Adrenal gland (tissue), 12 donors: ENCODE data around the gene DEAF1. TPM values are rescaled to one million over a fixed set of nuclear protein-coding genes. Genes with fewer than 3 reads are reported as not detected.

Experiments used
- DNase-seq, 7 donors: peaks; one replicate each; pipeline ENCODE4 v3.0.0-alpha.2; 2019 to 2020
- H3K27ac ChIP-seq, 5 donors: fragments of 200-600 bp; sonication (generic) in 4 of 5; 1 replicate in 3 of 5; 2 replicates in 2 of 5; pipeline versions ENCODE4 v1.5.1 to v1.8.0; 2016 to 2020; ENCODE audit warnings: mild to moderate bottlenecking in 1 of 5
- H3K27me3 ChIP-seq: fragments of 200-600 bp; 2 replicates; pipeline ENCODE4 v1.8.0; 2021
- H3K36me3 ChIP-seq, 2 donors: fragments of 200-600 bp; replicated peaks in 1 of 2; 1 replicate in 1 of 2; 2 replicates in 1 of 2; pipeline versions ENCODE4 v1.5.1 to v1.8.0; 2018 to 2022
- H3K4me1 ChIP-seq, 2 donors: fragments of 200-600 bp; replicated peaks in 1 of 2; 1 replicate in 1 of 2; 2 replicates in 1 of 2; pipeline versions ENCODE4 v1.5.1 to v1.8.0; 2018 to 2021
- H3K4me3 ChIP-seq, 4 donors: fragments of 200-600 bp; sonication (generic) in 3 of 4; one replicate each; pipeline ENCODE4 v1.5.1; 2016 to 2018
- H3K9me3 ChIP-seq, 3 donors: fragments of 200-600 bp; sonication (generic) in 1 of 3; replicated peaks in 1 of 3; 1 replicate in 2 of 3; 2 replicates in 1 of 3; pipeline versions ENCODE4 v1.5.1 to v1.8.0; 2016 to 2021
- CTCF ChIP-seq, 6 experiments: fragments of 450-650 bp in 4 of 6; fragments of 200-600 bp in 2 of 6; sonication (generic) in 1 of 6; IDR thresholded peaks; 1 replicate in 5 of 6; 2 replicates in 1 of 6; pipeline versions ENCODE4 v1.5.1 to v1.8.0; 2016 to 2021; ENCODE audit warnings: antibody characterized with exemption in 6 of 6, mild to moderate bottlenecking in 2 of 6, moderate library complexity in 1 of 6
- POLR2A ChIP-seq, 2 donors: fragments of 450-650 bp; IDR thresholded peaks; one replicate each; pipeline ENCODE4 v1.6.1; 2017; ENCODE audit warnings: antibody characterized with exemption in 2 of 2, mild to moderate bottlenecking in 2 of 2, moderate library complexity in 1 of 2
- WGBS, 4 donors: extraction: QIAGEN DNeasy Blood & Tissue Kit in 2 of 4; methylation state at CpG; one replicate each; pipeline versions ENCODE4 v1.1.5 to v1.1.7; 2013 to 2017; 5-methylcytosine and 5-hydroxymethylcytosine counted together
- intact Hi-C, 2 donors: fragments of 100-400 bp; cut with DNase I; formaldehyde crosslinking; loops; one replicate each; pipeline versions ENCODE4 v1.14.1 to v1.15.0; 2022 to 2023
- polyA plus RNA-seq, 3 donors: library from polyadenylated mRNA; stranded (reverse); fragments of 200-250 nt in 2 of 3; fragments of 350-450 nt in 1 of 3; fragmentation: Illumina TruSeq in 1 of 3; extraction: RNeasy Lipid Tissue Mini Kit (QIAGEN cat#74804) in 1 of 3; gene quantifications; one replicate each; pipeline ENCODE4 v1.2.3, GENCODE V29; 2013 to 2014
- total RNA-seq, 9 donors: library from RNA; depleted of rRNA in 4 of 9; stranded (reverse); fragments of >200 nt in 4 of 9; fragments of 120-200 nt in 1 of 9; fragmentation: NEBNext Ultra II Directional in 1 of 9; extraction: Animal tissue kit (Norgen Biotek cat#: 25700) in 1 of 9; gene quantifications; one replicate each; pipeline versions ENCODE4 v1.1.0 to v1.2.4, GENCODE V29; 2013 to 2023
- donor health status: healthy with polysubstance abuse.
- donor health status: Bipolar disorder and iron deficiency.
- donor health status: DM: yes; HTN: yes; CAD: no.
- donor health status: DM: no; HTN: no; CAD: no.
- donor health status: DM: no; HTN: no; CAD: no.
- donor health status: DM: yes; HTN: yes; CAD: no.

The DEAF1 gene
- total and polyA plus RNA-seq, 12 donors = 20.6 to 131 (median 55.5) TPM

- intact Hi-C loops = no loop called here
- no peak overlapping the region for H3K27ac ChIP-seq
- no peaks in the 10 kb centered on the region for H3K27me3 ChIP-seq
- peaks cover 0 to 95% of the 10 kb centered on the region in 2 donors for H3K36me3 ChIP-seq
- 91 to 96% (median 93%) methylated on average over 5 to 30 of the region's 30 CpGs for whole genome bisulfite sequencing, 4 donors
- DNase-seq = no peak
- no peaks in the 10 kb centered on the region for H3K9me3 ChIP-seq
- H3K4me1 ChIP-seq = no peaks in the 10 kb centered on the region
- H3K4me3 ChIP-seq = no peak overlapping the region
- TF ChIP-seq POLR2A (IDR thresholded peaks at IDR 0.05) (no peak), CTCF (IDR thresholded peaks at IDR 0.05) (no peak)
Measured at GRCh38 chr11:598005-598680, 96.9 kb downstream of the DEAF1 start.

GRCh38 chr11:597166-597725 is 97.8 kb downstream of the DEAF1 start:
- Histone ChIP-seq H3K9me3 (no peaks in the 10 kb centered on the region), H3K4me1 (no peaks in the 10 kb centered on the region), H3K27me3 (no peaks in the 10 kb centered on the region), H3K36me3 (peaks cover 0 to 97% of the 10 kb centered on the region in 2 donors), H3K4me3 (no peak overlapping the region), H3K27ac (no peak overlapping the region)
- TF ChIP-seq POLR2A (IDR thresholded peaks at IDR 0.05) = no peak
- 64 to 90% (median 88%) methylated on average over 5 to 29 of the region's 29 CpGs for WGBS, 4 donors
- no peak for DNase-seq
- intact Hi-C loops = no loop called here

- TF ChIP-seq POLR2A (IDR thresholded peaks at IDR 0.05) = no peak
- no peak for TF ChIP-seq CTCF (IDR thresholded peaks at IDR 0.05)
- Histone ChIP-seq H3K27me3 (no peaks in the 10 kb centered on the region), H3K27ac (no peak overlapping the region), H3K36me3 (peaks cover 0 to 94% of the 10 kb centered on the region in 2 donors), H3K4me3 (no peak overlapping the region), H3K9me3 (no peaks in the 10 kb centered on the region), H3K4me1 (no peaks in the 10 kb centered on the region)
- intact Hi-C loops = no loop called here
- WGBS, 4 donors = 82 to 91% (median 89%) methylated on average over 9 to 10 of the region's 10 CpGs; no CpG with 5 or more reads in 1 of the 4 donors
- no peak for DNase-seq
Measured at GRCh38 chr11:596374-596773, 98.6 kb downstream of the DEAF1 start.

- 85 to 94% (median 92%) methylated on average over 7 to 10 of the region's 10 CpGs for WGBS, 4 donors
- H3K4me3 ChIP-seq = no peak overlapping the region
- TF ChIP-seq CTCF (IDR thresholded peaks at IDR 0.05) = no peak
- no peak for TF ChIP-seq POLR2A (IDR thresholded peaks at IDR 0.05)
- H3K27ac ChIP-seq = no peak overlapping the region
- H3K4me1 ChIP-seq = no peaks in the 10 kb centered on the region
- intact Hi-C loops = no loop called here
- peaks cover 0 to 93% of the 10 kb centered on the region in 2 donors for H3K36me3 ChIP-seq
- DNase-seq = no peak
- H3K27me3 ChIP-seq = no peaks in the 10 kb centered on the region
- H3K9me3 ChIP-seq = no peaks in the 10 kb centered on the region
Measured at GRCh38 chr11:595400-595799, 99.6 kb downstream of the DEAF1 start.

Other genes starting within 250 kb of the DEAF1 start
- 10 to 100 TPM; 20.7 to 85.9 (median 41.4) TPM for gene PTDSS2, start 244.9 kb downstream of the DEAF1 start, total RNA-seq
- 100 to 1,000 TPM in 1 of 3 donors, 10 to 100 TPM in 2; 11.0 to 109 (median 53.7) TPM for gene PTDSS2, start 244.9 kb downstream of the DEAF1 start, polyA plus RNA-seq
- gene RNH1, start 188.0 kb downstream of the DEAF1 start, total RNA-seq = 100 to 1,000 TPM; 103 to 342 (median 252) TPM
- gene RNH1, start 188.0 kb downstream of the DEAF1 start, polyA plus RNA-seq = 100 to 1,000 TPM in 2 of 3 donors, 10 to 100 TPM in 1; 36.3 to 125 (median 110) TPM
- gene HRAS, start 159.6 kb downstream of the DEAF1 start, total RNA-seq = 10 to 100 TPM; 10.8 to 45.0 (median 36.7) TPM
- 100 to 1,000 TPM in 2 of 3 donors, 10 to 100 TPM in 1; 18.7 to 190 (median 164) TPM for gene HRAS, start 159.6 kb downstream of the DEAF1 start, polyA plus RNA-seq
- 1 to 10 TPM in 2 of 9 donors, under 1 TPM in 6, not detected in 1; 0.32 to 1.7 (median 0.82) TPM for gene LRRC56, start 157.7 kb downstream of the DEAF1 start, total RNA-seq
- gene LRRC56, start 157.7 kb downstream of the DEAF1 start, polyA plus RNA-seq = 1 to 10 TPM in 2 of 3 donors, not detected in 1; 1.7 to 4.3 TPM
- gene LMNTD2, start 134.5 kb downstream of the DEAF1 start, total RNA-seq = 1 to 10 TPM in 8 of 9 donors, under 1 TPM in 1; 0.35 to 9.1 (median 6.0) TPM
- 10 to 100 TPM in 2 of 3 donors, under 1 TPM in 1; 0.20 to 21.0 (median 12.7) TPM for gene LMNTD2, start 134.5 kb downstream of the DEAF1 start, polyA plus RNA-seq
- 10 to 100 TPM in 4 of 9 donors, 1 to 10 TPM in 5; 2.9 to 18.2 (median 5.8) TPM for gene RASSF7, start 134.3 kb downstream of the DEAF1 start, total RNA-seq
- gene RASSF7, start 134.3 kb downstream of the DEAF1 start, polyA plus RNA-seq = 10 to 100 TPM in 1 of 3 donors, 1 to 10 TPM in 1, under 1 TPM in 1; 0.33 to 19.9 (median 9.8) TPM
- 10 to 100 TPM; 17.2 to 42.2 (median 29.0) TPM for gene PHRF1, start 118.8 kb downstream of the DEAF1 start, total RNA-seq
- gene PHRF1, start 118.8 kb downstream of the DEAF1 start, polyA plus RNA-seq = 10 to 100 TPM in 2 of 3 donors, 1 to 10 TPM in 1; 8.7 to 62.3 (median 23.3) TPM
- 10 to 100 TPM in 5 of 9 donors, 1 to 10 TPM in 4; 3.6 to 28.3 (median 10.0) TPM for gene IRF7, start 79.3 kb downstream of the DEAF1 start, total RNA-seq
- gene IRF7, start 79.3 kb downstream of the DEAF1 start, polyA plus RNA-seq = 10 to 100 TPM in 2 of 3 donors, under 1 TPM in 1; 0.81 to 87.6 (median 25.9) TPM
- 1 to 10 TPM in 5 of 9 donors, under 1 TPM in 3, not detected in 1; 0.44 to 5.2 (median 1.2) TPM for gene CDHR5, start 70.3 kb downstream of the DEAF1 start, total RNA-seq
- gene CDHR5, start 70.3 kb downstream of the DEAF1 start, polyA plus RNA-seq = under 1 TPM; 0.31 to 0.61 (median 0.56) TPM
- gene SCT, start 68.0 kb downstream of the DEAF1 start, total RNA-seq = under 1 TPM in 1 of 9 donors, not detected in 8; 0.67 TPM
- gene SCT, start 68.0 kb downstream of the DEAF1 start, polyA plus RNA-seq = under 1 TPM in 1 of 3 donors, not detected in 2; 0.61 TPM
- gene DRD4, start 58.0 kb downstream of the DEAF1 start, total RNA-seq = 1 to 10 TPM in 1 of 9 donors, under 1 TPM in 6, not detected in 2; 0.28 to 1.1 (median 0.34) TPM
- 1 to 10 TPM in 2 of 3 donors, not detected in 1; 1.2 to 1.3 TPM for gene DRD4, start 58.0 kb downstream of the DEAF1 start, polyA plus RNA-seq
- gene TMEM80, start 594 bp upstream of the DEAF1 start, total RNA-seq = 10 to 100 TPM; 11.1 to 85.3 (median 33.8) TPM
- 10 to 100 TPM; 14.8 to 33.8 (median 26.0) TPM for gene TMEM80, start 594 bp upstream of the DEAF1 start, polyA plus RNA-seq
- gene EPS8L2, start 11.0 kb upstream of the DEAF1 start, total RNA-seq = 10 to 100 TPM in 8 of 9 donors, 1 to 10 TPM in 1; 2.7 to 57.7 (median 34.3) TPM
- 10 to 100 TPM in 2 of 3 donors, 1 to 10 TPM in 1; 9.7 to 51.9 (median 25.6) TPM for gene EPS8L2, start 11.0 kb upstream of the DEAF1 start, polyA plus RNA-seq
- 100 to 1,000 TPM in 8 of 9 donors, 10 to 100 TPM in 1; 83.2 to 167 (median 153) TPM for gene TALDO1, start 52.2 kb upstream of the DEAF1 start, total RNA-seq
- 100 to 1,000 TPM in 2 of 3 donors, 10 to 100 TPM in 1; 64.3 to 117 (median 100) TPM for gene TALDO1, start 52.2 kb upstream of the DEAF1 start, polyA plus RNA-seq
- 100 to 1,000 TPM in 4 of 9 donors, 10 to 100 TPM in 5; 33.7 to 156 (median 93.4) TPM for gene GATD1, start 82.3 kb upstream of the DEAF1 start, total RNA-seq
- gene GATD1, start 82.3 kb upstream of the DEAF1 start, polyA plus RNA-seq = 100 to 1,000 TPM in 1 of 3 donors, 10 to 100 TPM in 2; 20.3 to 176 (median 49.3) TPM
- gene CEND1, start 94.9 kb upstream of the DEAF1 start, total RNA-seq = 1 to 10 TPM in 3 of 9 donors, under 1 TPM in 2, not detected in 4; 0.42 to 4.9 (median 1.9) TPM
- gene CEND1, start 94.9 kb upstream of the DEAF1 start, polyA plus RNA-seq = 10 to 100 TPM in 1 of 3 donors, 1 to 10 TPM in 2; 1.6 to 14.5 (median 4.2) TPM
- 10 to 100 TPM in 7 of 9 donors, 1 to 10 TPM in 2; 8.2 to 41.3 (median 16.5) TPM for gene SLC25A22, start 103.1 kb upstream of the DEAF1 start, total RNA-seq
- gene SLC25A22, start 103.1 kb upstream of the DEAF1 start, polyA plus RNA-seq = 10 to 100 TPM in 2 of 3 donors, 1 to 10 TPM in 1; 7.7 to 18.8 (median 14.0) TPM
- gene PIDD1, start 110.0 kb upstream of the DEAF1 start, total RNA-seq = 10 to 100 TPM in 4 of 9 donors, 1 to 10 TPM in 5; 3.5 to 28.8 (median 9.8) TPM
- 100 to 1,000 TPM in 1 of 3 donors, 10 to 100 TPM in 1, under 1 TPM in 1; 0.93 to 110 (median 51.7) TPM for gene PIDD1, start 110.0 kb upstream of the DEAF1 start, polyA plus RNA-seq
- gene RPLP2, start 114.7 kb upstream of the DEAF1 start, total RNA-seq = 1,000 to 10,000 TPM in 5 of 9 donors, 100 to 1,000 TPM in 4; 190 to 2,046 (median 1,036) TPM
- 1,000 to 10,000 TPM in 2 of 3 donors, 100 to 1,000 TPM in 1; 496 to 2,473 (median 1,460) TPM for gene RPLP2, start 114.7 kb upstream of the DEAF1 start, polyA plus RNA-seq
- gene PNPLA2, start 123.7 kb upstream of the DEAF1 start, total RNA-seq = 100 to 1,000 TPM in 4 of 9 donors, 10 to 100 TPM in 5; 24.1 to 311 (median 89.4) TPM
- 100 to 1,000 TPM in 2 of 3 donors, 10 to 100 TPM in 1; 46.2 to 403 (median 162) TPM for gene PNPLA2, start 123.7 kb upstream of the DEAF1 start, polyA plus RNA-seq
- 10 to 100 TPM in 7 of 9 donors, 1 to 10 TPM in 2; 5.9 to 22.6 (median 14.2) TPM for gene CRACR2B, start 132.7 kb upstream of the DEAF1 start, total RNA-seq
- 10 to 100 TPM in 2 of 3 donors, 1 to 10 TPM in 1; 1.0 to 91.3 (median 39.3) TPM for gene CRACR2B, start 132.7 kb upstream of the DEAF1 start, polyA plus RNA-seq
- 100 to 1,000 TPM; 182 to 387 (median 326) TPM for gene CD151, start 137.7 kb upstream of the DEAF1 start, total RNA-seq
- 100 to 1,000 TPM; 111 to 268 (median 246) TPM for gene CD151, start 137.7 kb upstream of the DEAF1 start, polyA plus RNA-seq
- gene POLR2L, start 147.3 kb upstream of the DEAF1 start, total RNA-seq = 100 to 1,000 TPM in 5 of 9 donors, 10 to 100 TPM in 4; 26.2 to 206 (median 121) TPM
- gene POLR2L, start 147.3 kb upstream of the DEAF1 start, polyA plus RNA-seq = 100 to 1,000 TPM in 1 of 3 donors, 10 to 100 TPM in 2; 43.3 to 163 (median 96.5) TPM
- 100 to 1,000 TPM in 2 of 9 donors, 10 to 100 TPM in 7; 19.4 to 207 (median 71.8) TPM for gene TSPAN4, start 147.6 kb upstream of the DEAF1 start, total RNA-seq
- 10 to 100 TPM in 2 of 3 donors, 1 to 10 TPM in 1; 5.2 to 50.4 (median 41.2) TPM for gene TSPAN4, start 147.6 kb upstream of the DEAF1 start, polyA plus RNA-seq
- 100 to 1,000 TPM in 5 of 9 donors, 10 to 100 TPM in 4; 46.0 to 220 (median 100) TPM for gene CHID1, start 215.6 kb upstream of the DEAF1 start, total RNA-seq
- 10 to 100 TPM; 39.2 to 60.1 (median 56.3) TPM for gene CHID1, start 215.6 kb upstream of the DEAF1 start, polyA plus RNA-seq
- gene AP2A2, start 230.6 kb upstream of the DEAF1 start, total RNA-seq = 100 to 1,000 TPM in 3 of 9 donors, 10 to 100 TPM in 6; 15.3 to 115 (median 74.8) TPM
- gene AP2A2, start 230.6 kb upstream of the DEAF1 start, polyA plus RNA-seq = 10 to 100 TPM; 28.6 to 98.5 (median 71.4) TPM